KOPT-K1 (cell line): ENCODE measurements around the gene EDEM3.

Source experiments
- H3K27ac ChIP-seq: fragments of 200-600 bp; sonication (generic); 2 replicates; pipeline ENCODE4 v1.5.1; 2016; ENCODE audit warnings: antibody characterized with exemption, mild to moderate bottlenecking, low read depth, low read length; ENCODE audit not compliant: poor library complexity, severe bottlenecking
- H3K36me3 ChIP-seq: fragments of 200-600 bp; sonication (generic); 2 replicates; pipeline ENCODE4 v1.5.1; 2017; ENCODE audit warnings: antibody characterized with exemption, mild to moderate bottlenecking, low read length, moderate library complexity; ENCODE audit not compliant: insufficient read depth
- H3K9me3 ChIP-seq: fragments of 200-600 bp; sonication (generic); 2 replicates; pipeline ENCODE4 v1.5.1; 2017; ENCODE audit warnings: antibody characterized with exemption, low read length, mild to moderate bottlenecking; ENCODE audit not compliant: insufficient read depth, poor library complexity, severe bottlenecking

Gene EDEM3, protein sequence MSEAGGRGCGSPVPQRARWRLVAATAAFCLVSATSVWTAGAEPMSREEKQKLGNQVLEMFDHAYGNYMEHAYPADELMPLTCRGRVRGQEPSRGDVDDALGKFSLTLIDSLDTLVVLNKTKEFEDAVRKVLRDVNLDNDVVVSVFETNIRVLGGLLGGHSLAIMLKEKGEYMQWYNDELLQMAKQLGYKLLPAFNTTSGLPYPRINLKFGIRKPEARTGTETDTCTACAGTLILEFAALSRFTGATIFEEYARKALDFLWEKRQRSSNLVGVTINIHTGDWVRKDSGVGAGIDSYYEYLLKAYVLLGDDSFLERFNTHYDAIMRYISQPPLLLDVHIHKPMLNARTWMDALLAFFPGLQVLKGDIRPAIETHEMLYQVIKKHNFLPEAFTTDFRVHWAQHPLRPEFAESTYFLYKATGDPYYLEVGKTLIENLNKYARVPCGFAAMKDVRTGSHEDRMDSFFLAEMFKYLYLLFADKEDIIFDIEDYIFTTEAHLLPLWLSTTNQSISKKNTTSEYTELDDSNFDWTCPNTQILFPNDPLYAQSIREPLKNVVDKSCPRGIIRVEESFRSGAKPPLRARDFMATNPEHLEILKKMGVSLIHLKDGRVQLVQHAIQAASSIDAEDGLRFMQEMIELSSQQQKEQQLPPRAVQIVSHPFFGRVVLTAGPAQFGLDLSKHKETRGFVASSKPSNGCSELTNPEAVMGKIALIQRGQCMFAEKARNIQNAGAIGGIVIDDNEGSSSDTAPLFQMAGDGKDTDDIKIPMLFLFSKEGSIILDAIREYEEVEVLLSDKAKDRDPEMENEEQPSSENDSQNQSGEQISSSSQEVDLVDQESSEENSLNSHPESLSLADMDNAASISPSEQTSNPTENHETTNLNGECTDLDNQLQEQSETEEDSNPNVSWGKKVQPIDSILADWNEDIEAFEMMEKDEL

DNA sequence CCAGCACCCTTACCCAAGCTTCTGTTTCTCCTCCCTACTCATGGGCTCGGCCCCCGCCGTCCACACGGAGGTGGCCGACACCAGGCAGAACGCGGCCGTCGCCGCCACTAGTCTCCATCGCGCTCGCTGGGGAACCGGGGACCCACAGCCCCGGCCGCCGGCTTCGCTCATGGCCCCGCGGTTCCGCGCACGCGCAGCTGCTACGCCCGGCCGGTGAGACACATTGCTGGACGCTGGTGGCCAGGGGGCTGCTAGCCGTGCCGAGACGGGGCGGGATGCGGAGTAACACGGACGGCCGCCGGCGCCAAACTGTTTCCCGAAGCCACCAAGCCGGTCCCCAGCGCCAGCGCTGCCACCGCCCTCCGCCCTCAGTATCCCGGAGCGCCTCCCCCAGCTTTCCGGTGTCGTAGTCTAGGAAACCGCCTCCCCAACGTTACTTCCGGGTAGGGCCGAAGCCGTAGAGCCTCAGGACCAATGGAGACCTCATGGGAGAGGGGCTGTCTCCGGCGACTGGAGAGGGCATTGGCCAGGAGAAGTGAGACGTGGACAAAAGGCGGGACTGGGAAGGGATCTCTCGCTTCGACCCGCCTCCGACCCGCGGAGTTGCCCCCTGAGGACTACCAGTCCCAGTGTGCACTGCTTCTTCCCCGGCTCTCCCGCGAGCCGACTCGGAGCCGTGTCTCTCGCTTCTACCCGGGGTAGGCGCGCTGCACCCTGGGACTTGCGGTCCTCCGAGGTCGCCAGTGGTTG is at the start of gene EDEM3:
TSS of gene EDEM3 (minus strand) at position 383 of the 750 bp plus-strand sequence. CDS start at position 171, 212 bp downstream.
- peak within 1 kb of the TSS; percentile 89 for H3K27ac ChIP-seq
- H3K36me3 ChIP-seq, result no peaks in the 10 kb centered on the region

DNA sequence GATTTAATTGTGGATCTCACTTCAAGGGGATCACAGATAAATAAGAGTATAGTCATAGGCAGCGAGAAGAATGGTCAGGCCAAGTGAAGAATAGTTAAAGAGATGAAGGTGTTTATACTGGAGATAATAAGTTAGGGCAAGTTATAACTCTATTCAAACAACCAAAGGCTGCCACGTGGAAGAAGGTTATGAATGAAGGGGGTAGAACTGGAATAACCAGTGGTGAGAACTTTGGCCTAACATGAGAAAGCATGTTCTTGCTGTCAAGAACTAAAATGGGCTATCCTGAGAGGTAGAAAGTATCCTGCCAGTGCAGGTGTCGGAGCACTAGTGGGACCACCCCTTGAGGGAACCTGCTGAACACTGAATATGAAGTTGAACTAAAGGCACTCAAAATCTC is 49.6 kb upstream of the EDEM3 start:
- Histone ChIP-seq H3K36me3 (no peaks in the 10 kb centered on the region), H3K27ac (no peak overlapping the region), H3K9me3 (no peaks in the 10 kb centered on the region)

More for the DNA sequence above, at the start of gene EDEM3:
- no peaks in the 10 kb centered on the region for H3K9me3 ChIP-seq

DNA sequence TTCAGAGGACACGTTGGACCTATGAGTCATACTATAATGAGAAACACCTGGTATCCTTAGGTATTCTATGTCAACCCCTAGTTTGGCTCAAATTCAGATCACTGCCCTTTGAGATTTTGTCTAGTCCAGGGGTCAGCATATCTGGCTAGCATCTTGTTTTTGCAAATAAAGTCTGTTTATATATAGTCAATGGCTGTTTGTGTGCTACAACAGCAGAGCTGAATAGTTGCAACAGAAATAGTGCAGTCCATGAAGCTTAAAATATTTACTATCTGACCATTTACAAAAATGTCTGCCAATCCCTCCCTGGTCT is 48.5 kb upstream of the EDEM3 start:
- Histone ChIP-seq H3K27ac (no peak overlapping the region), H3K36me3 (no peaks in the 10 kb centered on the region), H3K9me3 (no peaks in the 10 kb centered on the region)

DNA sequence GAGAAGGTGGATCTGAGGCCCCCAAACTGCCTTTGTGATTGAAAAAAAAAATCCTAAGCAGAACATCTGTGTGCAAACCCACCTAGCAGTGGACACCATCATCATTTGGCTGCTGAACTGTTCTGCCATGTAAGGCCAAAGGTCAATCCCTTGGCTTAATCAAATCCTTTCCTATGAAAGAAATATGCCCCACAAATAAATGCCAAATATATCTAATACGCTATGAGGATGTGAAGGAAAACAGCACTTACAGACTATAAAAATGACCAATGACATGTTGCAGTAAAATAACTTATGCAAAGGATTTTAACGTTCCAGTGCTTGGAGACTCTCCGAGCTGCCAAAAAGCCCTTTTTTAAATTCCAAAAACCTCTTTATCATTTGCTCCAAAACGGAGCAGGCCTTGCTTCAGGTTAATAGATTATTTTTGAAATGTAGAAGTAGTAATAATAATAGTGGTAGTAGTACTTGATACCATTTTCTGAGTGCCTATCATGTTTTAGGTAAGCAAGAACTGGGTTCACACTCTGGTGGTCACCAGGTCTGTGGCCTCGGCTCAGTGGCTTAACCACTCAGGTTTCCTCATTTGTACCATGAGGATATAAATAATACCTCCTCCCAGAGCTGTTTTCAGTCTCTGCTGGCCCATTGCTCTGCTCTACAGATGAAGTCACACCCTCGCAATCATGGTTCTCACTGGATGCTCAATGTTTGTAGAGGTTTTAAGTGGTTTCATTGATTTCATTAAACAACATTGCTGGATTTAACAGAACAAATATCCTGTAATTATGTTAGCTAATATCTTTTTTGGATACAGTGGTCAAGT is 47.9 kb upstream of the EDEM3 start:
- Histone ChIP-seq H3K36me3 (no peaks in the 10 kb centered on the region), H3K27ac (no peak overlapping the region), H3K9me3 (no peaks in the 10 kb centered on the region)

DNA sequence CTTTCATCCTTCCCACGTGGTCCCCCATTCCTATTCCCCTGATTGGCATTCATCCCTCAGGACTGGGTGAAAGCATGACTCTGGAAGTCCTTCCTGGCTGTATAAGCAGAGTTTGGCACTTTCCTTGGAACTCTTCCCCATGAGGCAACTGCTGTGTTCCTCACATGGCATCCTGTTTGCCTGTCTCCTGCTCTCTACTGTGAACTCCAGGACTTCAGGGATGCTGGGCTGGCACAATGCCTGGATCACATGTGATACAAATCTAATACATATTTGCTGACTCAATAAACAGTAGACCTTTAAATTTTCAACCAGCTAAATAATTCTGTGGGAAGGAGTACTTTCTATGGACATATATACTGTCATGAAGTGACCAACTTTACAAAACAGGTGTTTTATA is 46.8 kb upstream of the EDEM3 start:
- no peak overlapping the region for H3K27ac ChIP-seq
- H3K9me3 ChIP-seq, result no peaks in the 10 kb centered on the region
- no peaks in the 10 kb centered on the region for H3K36me3 ChIP-seq

DNA sequence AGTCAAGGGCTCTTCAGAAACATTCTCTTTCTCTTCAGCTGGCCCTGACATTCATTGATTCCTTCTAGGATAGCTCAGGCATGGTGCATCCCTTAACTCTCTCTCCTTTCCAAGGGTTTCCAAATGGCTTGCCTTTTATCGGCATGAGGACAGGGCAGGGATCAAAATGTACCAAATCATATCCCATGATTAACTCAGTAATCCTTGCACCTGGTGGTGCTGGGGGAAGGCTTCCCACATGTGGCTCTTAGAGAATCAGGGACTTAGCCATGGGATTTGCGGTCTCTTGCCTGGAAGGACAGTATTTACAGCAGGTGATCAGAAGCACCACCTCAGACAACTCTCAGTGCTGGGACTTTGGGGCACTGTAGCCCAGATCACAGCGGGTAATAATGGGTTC is 46.2 kb upstream of the EDEM3 start:
- no peak overlapping the region for H3K27ac ChIP-seq
- no peaks in the 10 kb centered on the region for H3K9me3 ChIP-seq
- no peaks in the 10 kb centered on the region for H3K36me3 ChIP-seq

DNA sequence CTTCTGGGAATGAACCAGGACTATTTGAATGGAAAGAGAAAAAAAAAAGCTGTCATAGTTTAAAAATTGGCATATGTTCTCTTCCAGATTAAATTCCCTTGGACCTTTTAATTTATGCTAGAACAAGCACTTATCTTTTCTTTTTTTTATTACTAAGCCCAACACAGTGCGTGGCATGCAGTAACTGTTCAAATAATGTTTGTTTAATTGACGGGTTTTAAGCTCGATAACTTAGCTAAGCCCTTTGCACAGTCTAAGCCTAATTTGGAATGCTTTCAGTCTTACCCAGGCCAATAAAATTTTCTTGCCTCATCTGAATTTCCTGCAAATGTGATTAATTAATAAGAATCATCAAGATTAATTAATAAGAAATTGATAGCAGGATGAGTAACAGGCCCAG is 39.3 kb upstream of the EDEM3 start:
- no peak overlapping the region for H3K27ac ChIP-seq

DNA sequence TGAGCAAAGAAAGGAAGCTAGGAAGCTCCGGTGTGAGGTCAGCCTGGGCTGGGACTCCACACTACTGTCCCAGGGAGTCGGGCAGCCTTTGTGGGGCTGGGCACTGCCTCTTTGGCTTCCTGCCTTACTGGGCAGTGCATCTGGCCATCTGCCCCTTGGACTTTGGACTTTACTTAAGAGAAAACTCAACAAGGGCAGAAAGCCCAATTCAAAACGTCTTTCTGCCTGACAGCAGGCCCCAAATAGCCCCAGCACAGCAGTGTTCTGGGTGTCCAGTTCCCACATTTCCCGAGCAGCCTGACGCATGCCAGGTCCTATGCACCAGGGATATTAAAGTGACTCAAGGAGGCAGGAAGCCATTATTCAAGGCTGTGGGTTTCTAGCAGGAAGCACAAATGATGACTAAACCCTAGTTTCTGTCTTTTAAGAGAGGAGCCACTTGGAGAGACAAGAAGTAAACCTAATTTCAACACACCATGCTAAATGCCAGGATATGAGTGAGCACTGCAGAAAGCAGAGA is 37.9 kb upstream of the EDEM3 start:
- Histone ChIP-seq H3K27ac (no peak overlapping the region), H3K9me3 (no peaks in the 10 kb centered on the region), H3K36me3 (no peaks in the 10 kb centered on the region)

More for the DNA sequence above, 39.3 kb upstream of the EDEM3 start:
- Histone ChIP-seq H3K9me3 (no peaks in the 10 kb centered on the region), H3K36me3 (no peaks in the 10 kb centered on the region)

DNA sequence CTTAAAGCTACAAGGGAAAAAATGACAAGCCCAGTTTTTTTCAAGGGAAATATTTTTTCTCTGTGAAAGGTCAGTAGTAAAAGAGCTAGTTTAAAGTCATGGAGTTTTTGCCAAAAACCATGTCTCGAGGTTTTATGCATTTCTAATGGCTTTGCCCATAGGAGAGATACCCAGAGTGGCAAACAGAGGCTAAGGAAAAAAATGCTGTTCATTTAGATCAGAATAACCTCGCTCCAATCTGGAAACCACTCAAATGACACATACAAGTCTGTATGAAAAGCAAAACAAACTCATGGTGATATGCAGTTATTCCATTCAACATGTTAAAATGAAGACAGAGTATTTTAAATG is 36.9 kb upstream of the EDEM3 start:
- Histone ChIP-seq H3K9me3 (no peaks in the 10 kb centered on the region), H3K36me3 (no peaks in the 10 kb centered on the region), H3K27ac (no peak overlapping the region)

DNA sequence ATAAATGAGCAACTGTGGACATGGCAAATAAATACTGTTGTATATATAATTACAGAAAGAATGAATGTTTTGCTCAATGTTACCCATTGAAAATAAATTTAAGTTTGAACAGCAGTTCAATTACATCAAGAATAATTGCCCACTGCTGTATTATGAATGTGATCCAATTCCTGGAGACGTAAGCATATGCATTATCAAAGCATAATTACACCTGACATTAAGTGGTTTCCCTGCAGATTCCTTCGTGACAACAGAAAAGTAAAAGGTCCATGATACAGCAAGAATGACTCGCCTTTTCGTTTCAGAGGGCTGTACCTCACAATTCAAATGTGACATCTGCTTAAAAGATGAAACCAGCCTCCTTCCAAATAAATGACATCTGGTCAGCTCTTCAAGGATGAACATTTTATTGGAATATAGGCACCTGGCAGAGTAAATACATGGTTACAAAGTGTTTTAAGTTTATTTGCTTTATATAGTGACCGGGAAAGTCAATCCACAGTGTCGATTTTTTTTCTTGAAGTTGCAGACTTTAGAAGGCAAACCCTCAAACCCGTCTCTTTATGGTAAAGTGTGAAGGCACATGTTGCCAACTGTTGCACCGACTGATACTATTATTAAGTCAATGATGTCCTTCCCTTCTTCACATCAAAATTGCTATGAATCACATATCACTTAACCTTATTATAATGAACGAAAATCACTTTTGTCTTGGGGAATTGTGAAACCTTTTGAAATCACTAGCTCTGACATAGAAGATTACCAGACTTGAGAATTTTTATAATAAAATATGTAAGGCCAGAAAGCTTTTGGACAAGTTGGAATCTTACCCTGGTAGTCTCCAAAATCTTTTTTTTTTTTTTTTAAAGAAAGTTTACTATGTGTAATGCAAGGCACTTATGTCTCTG is 36.2 kb upstream of the EDEM3 start:
- Histone ChIP-seq H3K27ac (no peak overlapping the region), H3K36me3 (no peaks in the 10 kb centered on the region), H3K9me3 (no peaks in the 10 kb centered on the region)

DNA sequence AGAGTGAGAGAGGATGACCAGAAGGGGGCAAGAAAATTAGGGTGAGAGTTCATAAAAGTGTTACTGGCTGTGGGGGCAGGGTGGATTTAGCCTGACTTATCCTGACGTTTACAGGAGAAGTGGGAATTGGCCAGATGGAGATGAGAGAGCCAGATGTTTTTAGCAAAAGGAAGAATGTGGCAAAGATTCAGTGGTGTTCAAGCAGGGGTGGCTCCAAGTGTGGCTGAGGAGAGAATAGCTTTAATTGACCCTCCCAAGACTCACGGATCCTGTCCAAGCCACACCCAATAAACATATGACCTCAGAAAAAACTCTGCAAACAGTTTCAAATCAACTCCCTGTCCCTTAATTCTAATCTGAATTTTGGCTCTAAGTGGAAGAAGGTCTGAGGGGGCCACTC is 35.2 kb upstream of the EDEM3 start:
- H3K27ac ChIP-seq, result no peak overlapping the region
- H3K36me3 ChIP-seq, result no peaks in the 10 kb centered on the region
- H3K9me3 ChIP-seq, result no peaks in the 10 kb centered on the region

DNA sequence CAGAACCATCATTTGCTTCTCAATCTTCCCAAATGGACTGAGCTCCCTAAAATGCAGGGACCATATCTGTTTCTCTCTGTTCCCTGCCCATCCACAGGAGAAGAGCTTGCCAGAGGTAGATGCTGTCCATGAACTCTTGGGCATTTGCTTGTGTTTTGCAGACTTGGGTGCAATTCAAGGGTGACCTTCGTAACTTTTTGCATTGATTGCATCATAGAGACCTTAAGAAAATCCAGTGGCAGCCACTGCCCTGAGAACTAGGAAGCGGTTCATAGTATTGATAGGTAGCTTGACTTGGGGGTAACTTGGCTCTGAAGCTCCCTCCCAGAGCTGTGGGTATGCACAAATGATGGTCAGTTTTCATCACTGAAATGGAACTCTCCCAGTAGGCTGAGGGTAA is 34.3 kb upstream of the EDEM3 start:
- Histone ChIP-seq H3K36me3 (no peaks in the 10 kb centered on the region), H3K9me3 (peaks cover 6% of the 10 kb centered on the region), H3K27ac (no peak overlapping the region)

DNA sequence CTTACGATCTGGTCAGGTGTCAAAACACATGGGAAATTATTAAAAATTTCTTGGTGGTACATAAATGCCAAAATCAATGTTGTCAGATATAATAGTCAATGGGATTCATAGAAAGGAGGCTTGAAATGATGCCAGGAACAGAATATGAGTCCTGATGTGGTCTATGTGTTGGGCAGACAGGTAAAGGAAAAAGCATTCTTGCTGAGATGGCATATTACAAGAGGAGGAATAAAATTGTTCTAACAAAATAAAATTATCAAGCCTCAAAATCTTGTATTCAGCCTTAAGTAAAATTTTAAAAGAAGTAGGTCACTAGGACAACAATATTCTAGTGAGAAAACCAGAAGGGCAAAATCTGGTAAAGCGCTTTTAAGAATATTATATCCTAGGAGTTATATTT is 30.9 kb upstream of the EDEM3 start:
- Histone ChIP-seq H3K27ac (no peak overlapping the region), H3K36me3 (no peaks in the 10 kb centered on the region), H3K9me3 (peaks cover 8% of the 10 kb centered on the region)
